Renal pelvis (tissue), 4 donors: ENCODE data around the gene AHCYL1. TPM values are rescaled to one million over a fixed set of nuclear protein-coding genes. Genes with fewer than 3 reads are reported as not detected.

Experiments
- DNase-seq: peaks from one replicate; pipeline ENCODE4 v3.0.0-alpha.2; 2013
- polyA plus RNA-seq, 3 donors: library from polyadenylated mRNA; unstranded; fragments of 120-200 nt; gene quantifications; one replicate each; pipeline ENCODE4 v1.2.1, GENCODE V29; 2013; ENCODE audit not compliant: insufficient read length in 3 of 3

The AHCYL1 gene
- polyA plus RNA-seq, 3 donors: 103 to 119 (median 108) TPM

DNA sequence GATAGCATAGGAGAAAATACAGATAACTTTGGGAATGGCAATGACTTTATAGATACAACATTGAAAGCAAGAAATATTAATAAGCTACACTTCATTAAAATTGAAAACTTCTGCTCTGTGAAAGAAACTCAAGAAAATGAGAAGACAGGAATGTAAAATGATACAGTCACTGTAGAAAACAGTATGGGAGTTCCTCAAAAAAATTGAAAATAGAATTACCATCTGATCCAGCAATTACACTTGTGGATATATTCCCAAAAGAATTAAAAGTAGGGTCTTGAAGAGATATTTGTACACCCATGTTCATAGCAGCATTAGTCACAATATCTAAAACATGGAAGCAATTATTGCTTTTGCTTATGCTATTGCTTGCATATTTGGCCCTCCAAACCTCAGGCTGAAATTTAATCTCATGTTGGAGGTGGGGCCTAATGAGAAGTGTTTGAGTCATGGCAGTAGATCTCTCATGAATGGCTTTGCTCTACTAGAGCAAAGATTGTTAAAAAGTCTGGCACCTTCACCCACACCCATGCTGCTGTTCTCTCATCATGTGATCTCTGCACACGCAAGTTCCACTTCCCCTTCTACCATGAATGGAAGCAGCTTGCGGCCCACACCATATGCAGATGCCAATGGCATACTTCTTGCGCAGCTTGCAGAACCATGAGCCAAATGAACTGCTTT, 15.3 kb upstream of the AHCYL1 start:
- no peak for DNase-seq

DNA sequence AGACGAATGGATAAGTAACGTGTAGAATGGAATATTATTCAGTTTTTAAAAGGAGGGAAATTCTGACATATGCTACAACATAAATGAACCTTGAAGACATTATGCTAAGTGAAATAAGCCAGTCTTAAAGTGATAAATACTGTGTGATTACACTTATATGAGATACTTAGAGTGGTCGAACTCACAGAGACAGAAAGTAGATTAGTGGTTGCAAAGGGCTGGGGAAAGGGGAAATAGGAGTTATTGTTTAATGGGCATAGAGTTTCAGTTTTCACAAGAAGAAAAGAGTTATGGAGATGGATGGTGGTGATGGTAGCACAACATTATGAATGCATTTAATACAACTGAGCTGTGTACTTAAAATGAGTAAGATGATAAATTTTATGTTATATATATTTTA, 14.7 kb upstream of the AHCYL1 start:
- no peak for DNase-seq

DNA sequence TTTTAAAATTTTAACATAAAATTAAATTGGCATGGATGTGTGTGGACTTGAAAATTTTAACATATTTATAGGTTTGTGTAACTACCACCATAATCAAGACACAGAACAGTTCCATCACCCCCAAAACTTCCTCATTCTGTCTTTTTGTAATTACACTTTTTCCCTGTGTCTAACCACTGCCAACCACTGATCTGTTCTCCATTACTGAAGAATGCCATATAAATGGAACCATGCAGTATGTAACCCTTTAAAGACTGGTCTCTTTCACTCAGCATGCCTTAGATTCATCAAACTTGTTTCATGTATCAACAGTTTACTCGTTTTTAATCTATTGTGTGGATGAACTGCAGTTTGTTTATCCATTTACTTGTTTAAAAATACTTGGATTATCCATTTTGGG, 13.0 kb upstream of the AHCYL1 start:
- no peak for DNase-seq

DNA sequence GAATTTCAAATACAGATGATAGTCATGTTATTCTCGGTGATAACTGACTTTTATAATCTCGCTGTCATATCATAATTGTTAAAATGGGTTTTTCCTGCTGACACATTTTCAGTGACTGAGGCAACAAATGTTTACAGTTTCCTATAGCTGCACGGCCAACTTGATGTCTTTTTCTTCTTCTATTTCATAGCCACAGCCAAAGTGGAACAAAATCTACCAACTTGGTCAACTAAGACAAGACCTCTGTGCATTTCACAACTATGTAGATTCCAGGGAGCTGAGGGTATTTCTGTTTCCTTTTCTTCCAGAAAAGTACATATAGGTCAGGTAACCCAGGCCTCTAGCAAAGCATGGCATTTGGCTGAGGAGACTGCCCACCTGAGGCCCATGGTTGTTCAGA, 10.4 kb upstream of the AHCYL1 start:
- DNase-seq: no peak

DNA sequence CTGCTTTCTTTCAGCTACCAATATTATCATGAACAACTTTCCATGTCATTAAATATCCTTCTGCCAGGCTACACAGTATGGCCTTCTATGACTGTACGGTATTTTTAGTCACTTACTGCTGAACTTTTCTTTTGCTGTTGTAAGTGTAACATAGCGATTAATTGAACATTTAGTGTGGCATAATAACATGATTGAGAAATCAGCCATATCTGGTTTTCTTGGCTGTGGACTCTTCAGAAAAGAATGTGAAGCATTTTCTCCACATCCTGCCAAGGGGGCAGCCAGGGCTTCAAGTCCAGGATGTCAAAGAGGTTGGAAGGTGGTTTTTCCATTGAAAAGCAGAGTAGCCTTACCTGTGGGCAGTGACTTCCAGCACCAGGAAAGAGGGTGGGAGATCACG, 8.8 kb upstream of the AHCYL1 start:
- DNase-seq: no peak

DNA sequence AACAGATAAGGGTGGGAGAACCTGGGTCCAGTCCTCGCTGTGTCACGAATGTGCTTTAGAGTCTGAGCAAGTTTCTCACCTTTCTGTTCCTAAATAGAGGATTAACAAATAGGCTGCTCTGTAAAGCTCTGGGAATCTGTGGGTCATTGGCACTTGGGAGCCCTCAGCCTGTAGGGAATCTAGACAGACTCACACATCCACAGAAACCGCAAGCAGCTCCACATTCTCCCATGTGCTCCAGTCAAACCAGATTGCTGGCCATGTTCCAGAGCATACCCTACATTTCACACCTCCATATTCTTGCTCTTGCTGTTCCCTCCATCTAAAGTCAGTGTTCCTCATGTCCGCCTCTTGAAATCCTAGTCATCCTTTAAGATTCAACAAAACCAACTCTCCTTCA, 7.8 kb upstream of the AHCYL1 start:
- no peak for DNase-seq

DNA sequence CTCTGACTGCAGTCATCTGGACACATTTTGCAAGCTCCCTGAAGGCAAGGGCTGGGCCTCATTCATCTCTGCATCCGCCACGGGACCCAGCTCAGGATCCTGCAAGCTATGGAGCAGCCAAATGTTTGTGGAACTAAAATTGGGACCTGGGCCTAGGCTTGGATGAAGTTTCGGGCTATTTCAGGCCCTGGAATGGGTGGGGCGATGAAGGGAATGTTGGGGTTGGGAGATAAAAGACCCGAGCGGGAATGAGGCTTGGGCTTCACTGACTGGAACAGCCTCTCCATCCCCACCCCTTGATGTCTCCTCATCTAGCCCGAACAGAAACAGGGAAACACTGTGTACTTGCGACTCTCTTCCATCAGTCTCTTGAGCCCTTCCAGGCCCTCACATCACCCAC, 7.3 kb upstream of the AHCYL1 start:
- no peak for DNase-seq

DNA sequence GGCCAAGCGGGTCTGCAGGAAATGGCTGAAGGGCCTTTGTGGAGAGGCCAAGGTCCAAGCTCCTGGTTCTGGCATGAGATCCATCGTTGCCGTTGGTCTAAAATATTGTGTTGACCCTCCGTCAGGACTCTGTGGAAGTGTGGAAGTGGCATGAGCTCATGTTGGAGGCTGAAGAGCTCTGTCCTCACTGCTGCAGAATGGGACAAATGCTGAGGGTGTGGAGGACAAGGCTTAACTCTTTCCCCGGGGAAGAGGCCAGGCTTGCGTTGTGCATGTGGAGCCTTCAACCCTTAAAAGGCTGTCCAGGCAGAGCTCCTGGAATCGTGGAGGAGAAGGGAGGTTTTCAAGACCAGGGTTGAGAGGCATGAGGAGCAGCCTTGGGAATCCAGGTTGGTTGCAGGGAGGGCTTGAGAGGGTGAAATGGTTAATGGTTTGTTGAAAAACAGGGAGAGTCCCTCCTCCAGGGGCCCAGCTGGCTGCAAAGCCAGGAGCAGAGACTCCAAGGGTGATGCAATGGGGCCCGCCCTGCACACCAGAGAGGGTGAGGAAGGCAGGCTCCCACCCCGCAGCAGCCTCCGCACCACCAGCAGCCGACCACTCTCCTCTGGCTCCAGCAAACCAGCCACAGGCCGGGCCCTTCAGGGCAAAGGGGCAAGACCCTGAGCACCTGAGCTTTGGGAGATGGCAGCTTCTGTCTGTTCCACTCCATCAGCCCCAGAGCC, 6.7 kb upstream of the AHCYL1 start:
- no peak for DNase-seq

DNA sequence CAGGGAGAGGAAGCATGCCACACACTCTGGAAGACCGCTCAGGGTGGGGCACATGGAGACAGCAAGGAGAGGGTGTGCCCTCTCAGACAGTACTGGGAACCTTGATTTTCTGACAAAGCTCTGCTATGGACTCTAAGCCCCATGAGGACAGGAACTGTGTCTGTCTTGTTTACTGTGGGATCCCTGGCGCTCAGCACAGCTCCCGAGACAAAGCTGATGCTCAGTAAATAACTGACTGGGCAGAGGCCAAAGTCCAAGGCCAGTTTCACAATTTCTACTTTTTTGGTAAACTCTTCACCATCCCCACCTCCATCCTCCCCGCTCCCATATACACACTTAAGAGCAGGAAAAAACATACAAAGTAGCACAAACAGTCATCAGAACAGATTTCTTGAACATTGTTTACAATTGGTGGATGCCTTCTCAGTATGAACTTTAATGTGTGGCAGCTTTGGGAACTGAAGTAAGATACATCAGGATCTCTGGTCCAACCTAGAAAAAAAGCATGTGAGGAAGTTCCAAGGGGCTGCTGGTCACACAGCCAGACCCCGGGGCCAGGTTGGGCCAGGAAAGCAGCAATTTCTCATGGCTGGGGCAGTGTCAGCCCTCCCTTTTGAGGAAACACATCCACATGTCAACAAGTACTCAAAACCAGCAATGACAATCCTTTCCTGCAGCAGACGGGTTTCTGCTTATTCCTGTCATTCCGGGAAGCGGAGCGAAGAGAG, 5.6 kb upstream of the AHCYL1 start:
- DNase-seq: no peak

DNA sequence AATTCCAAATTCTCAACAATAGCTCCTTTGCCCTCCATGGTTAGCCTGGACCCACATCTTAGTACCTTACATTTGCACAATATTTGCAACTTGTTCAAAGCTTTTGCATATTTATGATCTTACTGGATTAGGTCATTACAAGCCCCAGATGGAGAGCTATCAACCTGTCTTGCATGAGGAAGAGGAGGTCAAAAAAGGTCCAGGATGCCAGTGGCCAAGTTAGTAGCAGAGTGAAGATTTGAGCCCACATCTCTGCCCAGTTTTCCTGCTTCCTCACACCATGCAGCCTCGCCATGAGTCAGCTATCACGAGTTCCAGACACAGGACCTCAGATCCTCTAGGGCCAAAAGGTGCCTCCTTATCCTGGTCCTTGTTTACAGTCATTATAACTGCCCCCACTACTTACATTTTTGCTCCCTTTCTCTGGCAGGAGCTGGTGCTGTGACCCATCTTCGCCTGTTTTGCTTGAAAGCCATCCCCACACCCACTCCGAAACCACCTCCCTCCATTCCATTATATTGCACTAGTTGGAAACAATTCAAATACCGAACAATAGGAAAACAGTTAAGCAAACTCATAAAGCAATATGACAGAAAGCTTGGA, 5.0 kb upstream of the AHCYL1 start:
- no peak for DNase-seq

DNA sequence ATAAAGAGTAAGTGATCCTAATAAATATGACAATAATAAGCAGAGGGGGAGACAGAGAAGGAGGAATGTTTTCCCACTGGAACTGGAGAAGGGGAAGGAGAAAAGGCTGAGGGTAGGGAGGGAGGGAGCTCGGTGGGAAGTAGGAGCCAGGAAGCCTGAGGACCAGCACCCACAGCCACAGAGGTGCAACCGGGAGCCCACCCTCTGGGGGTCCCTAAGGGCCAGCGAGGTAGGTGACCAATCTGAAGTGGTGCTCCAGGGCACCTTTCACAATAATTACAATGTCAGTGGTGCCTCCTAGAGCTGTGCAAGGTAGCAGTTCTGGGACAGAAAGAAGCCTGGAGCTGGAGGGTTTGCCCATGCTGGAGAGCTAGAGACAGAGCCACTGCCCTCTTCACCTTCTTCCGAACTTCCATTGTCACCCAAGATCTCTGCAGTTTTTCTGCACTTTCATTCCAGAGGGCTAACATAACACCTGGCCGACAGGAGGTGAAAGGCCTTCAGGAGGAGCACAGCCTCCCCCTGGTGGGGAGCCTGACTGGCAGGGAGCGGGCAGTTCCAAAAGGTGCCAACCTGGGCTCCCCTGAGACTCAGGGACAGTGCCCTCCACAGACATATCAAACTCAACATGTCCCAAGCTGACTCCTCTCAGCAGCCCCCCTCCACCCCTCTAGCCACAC, 4.1 kb upstream of the AHCYL1 start:
- DNase-seq: no peak

DNA sequence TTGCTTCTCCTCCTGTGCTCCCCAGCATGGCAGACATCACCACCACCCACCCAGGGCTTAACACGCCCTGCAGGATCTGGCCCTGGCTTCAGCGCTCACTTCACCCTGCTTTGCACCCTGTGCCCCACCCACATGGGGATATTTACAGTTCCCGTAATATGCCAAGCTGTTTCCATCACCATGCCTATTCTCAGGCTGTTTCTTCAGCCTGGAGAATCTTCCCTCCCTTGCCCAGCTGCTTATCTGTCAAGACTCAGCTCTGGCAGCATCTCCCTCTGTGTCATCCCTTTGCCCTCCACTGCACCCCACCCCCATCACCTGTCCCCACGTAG, 3.6 kb upstream of the AHCYL1 start:
- no peak for DNase-seq

DNA sequence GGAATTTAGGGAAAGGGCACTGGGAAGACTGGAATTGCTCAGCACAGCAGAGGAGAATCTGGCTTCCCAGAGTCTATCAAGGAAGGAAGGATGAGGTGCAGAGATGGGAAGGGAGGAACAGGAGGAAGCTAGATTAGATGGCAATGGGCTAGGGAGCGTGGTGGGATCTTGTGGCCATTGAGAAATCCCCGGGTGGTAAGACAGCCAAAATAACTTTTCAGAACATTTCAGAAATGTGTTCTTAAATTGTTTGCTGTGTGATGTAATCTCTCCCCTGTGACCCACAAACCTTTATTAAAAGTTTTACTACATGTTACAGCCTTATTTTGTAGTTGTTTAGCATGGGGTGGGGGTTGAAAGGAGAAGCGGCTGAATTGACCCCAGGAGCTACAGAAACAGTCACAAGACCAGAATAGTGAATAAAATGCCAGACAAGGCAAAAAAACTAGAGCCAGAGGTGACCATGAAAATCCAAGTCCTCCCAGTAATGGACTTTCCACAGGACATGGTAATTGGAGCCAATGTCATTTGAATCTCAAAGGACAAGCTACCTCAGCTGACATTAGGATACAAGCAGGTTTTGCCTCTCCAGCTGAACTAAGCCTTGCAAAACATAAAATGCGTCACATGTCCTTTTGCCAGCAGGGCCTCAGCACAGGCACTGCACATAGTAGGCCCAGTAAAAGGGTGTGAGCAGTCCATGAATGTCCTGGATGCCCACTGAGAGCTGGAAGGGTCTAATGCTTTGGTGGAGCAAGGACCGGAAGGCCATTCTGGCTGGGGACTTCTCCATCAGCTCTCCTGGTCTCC, 980 bp upstream of the AHCYL1 start:
- DNase-seq: no peak

DNA sequence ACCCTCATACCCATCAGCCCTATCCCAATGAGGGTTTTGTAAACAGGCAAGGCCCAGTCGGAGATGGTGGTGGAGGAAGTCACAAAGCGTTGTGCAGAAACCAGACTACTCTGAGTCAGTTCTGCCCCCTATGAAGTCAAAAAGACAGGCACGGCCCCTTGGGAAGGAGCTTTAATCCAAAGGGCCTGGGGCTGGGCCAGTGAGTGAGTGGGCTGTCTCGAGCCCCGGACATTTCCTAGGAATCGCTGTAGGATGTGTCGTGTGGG, 442 bp upstream of the AHCYL1 start:
- DNase-seq: no peak

DNA sequence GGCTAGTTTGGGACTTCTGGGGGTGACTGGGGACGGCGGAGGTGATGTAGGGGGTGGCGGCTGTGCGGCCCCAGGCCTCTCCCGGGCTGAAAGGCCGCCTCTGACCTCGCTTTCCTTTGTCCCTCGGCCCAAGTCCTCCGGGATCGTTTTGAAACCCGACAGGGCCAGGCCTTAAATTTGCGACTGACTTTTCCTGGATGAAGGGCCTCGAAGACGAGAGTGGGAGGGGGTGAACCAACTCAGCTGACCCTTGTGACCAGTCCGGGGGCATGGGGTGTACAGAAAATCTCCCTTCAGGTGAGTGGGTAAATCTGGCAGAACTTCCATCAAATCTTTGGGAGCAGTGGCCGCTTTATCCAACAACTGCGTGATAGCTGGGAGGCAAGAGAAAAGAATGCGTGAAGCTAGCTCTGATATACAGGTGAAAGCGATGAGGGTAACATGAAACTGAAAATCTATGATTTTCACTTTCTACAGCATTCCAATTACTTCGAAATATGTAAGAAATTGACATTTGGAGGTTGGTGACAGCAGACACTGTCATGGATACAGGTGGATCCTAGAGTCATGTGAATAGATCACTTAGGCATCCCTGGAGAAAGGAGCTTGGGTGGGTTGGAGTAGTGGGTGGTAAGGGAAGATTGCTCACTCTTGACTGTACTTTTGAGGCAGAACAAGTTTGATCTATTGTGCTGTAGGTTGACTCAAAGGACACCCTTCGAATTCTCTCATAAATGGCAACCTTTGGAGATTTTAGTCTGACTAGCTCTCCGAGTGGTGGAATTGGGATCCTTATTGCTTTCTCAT, 885 bp downstream of the AHCYL1 start:
- no peak for DNase-seq

DNA sequence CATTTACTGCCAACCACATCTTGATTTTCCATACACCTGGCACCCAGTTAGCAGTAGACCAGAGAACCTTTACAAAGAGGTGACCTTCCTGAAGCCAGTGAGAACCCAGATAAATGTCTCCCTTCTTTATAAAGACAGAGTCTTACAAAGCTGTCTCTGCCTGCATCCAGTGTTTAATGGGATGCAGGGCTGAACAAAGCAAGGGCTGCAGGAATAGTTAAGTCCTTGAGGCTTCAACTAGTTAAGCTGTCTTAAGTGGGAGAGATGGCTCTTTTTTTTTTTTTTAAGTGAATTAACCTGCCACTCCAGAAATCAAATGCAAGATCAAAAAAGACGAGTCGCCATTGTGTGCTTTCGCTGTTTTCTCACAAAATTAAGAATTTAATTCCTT, 1.5 kb downstream of the AHCYL1 start:
- DNase-seq: no peak

DNA sequence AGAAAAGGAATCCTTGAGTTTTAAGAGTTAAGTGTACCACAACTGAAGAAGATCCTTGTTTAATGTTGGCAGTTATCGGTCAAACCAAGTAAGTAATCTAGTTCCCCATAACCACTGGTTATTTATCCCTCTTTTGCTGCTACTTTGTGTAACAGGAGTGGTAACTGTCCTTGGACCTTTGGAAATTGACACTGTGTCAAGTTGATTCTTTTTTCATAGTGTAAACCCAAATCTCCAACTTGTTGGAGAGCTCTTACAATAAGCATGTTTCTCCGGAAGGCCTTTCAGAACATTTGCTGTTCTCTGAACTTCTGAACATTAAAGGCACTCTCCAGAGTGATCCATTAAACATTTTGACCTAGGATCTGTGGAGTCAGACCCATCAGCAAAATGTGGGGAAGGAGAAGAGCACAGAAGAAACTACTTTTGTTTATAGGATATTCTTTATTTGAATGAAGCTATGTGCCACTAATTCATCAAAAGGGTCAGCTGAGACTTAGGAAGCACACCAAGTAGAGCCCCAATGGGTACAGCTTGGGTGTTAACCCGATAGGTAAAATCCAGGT, 3.9 kb downstream of the AHCYL1 start:
- no peak for DNase-seq

DNA sequence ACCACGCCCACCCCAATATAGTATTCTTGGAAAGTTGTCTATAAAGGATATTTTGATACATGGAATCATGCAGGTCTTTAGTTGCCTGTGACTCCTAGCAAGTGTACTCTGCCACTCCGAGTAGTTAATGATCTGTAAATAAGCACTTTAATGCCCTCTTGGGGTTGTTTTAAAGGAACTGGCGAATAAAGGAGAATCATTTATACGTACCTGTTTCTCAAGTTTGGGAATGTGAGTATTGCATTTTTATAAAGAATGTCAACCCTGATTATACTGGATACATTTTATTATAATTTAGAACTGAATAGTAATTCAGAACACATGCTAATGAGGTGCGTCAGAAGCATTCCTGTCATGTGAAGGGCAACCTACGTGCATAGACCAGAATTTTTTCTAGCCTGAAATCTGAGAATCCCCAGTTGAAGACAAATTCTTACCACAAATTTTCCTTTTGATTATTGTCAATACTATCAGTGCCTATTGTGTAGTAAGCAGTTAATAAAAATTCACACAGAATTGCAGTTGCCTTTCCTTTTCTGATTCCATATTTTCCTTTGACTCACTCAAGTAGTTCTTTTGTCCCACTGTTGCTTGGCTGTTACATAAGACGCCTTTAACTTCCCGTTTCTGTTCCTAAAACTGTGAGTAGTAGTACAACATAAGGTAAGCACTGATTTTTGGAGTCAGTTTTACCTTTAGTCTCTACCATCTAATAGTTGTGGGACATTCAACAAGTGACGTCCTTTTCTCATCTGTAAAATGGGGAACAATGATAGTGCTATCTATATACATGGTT, 5.1 kb downstream of the AHCYL1 start:
- no peak for DNase-seq

DNA sequence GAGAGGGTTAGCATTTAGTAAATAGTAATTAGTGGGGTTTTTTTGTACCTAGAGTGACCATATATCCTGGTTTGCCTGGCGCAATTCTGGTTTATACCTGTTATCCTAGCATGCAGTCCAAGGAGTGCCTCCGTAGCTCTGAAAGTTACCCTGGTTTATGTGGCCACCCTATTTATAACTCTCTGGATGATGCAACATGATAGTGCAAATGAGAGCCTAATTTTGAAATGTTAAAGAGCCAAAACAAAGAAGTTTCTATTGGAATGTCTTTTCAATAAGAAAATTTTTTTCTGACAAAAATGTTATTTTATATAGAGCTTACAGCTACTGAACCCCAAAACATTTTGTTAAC, 5.7 kb downstream of the AHCYL1 start:
- DNase-seq: no peak

DNA sequence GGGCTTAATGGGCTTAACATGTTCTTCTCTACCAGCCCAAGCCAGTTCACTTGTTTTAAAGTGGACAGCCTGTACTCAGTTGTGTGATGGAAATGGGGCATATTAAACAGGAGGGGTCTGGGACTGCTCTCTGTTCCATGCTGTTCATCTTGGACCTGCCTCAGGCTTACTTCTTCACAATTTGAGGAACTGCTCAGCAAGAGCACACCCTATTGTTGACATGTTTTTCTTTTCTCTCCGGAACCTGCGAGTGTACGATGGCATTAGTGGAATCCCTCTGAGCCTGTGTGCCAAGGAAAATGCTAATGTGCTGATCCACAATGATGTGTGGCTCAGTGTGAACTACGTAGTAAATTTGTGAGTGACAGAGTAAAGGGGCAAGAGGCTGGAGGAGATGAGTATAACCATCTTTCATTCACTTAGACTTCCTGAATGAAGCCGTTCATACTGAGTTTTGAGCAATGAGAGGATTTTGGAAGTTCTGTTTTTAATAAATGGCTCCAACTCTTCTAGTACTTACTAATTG, 6.9 kb downstream of the AHCYL1 start:
- no peak for DNase-seq
